ENCODE measurements around the gene HOXB7.

HOXB7 gene

DNA sequence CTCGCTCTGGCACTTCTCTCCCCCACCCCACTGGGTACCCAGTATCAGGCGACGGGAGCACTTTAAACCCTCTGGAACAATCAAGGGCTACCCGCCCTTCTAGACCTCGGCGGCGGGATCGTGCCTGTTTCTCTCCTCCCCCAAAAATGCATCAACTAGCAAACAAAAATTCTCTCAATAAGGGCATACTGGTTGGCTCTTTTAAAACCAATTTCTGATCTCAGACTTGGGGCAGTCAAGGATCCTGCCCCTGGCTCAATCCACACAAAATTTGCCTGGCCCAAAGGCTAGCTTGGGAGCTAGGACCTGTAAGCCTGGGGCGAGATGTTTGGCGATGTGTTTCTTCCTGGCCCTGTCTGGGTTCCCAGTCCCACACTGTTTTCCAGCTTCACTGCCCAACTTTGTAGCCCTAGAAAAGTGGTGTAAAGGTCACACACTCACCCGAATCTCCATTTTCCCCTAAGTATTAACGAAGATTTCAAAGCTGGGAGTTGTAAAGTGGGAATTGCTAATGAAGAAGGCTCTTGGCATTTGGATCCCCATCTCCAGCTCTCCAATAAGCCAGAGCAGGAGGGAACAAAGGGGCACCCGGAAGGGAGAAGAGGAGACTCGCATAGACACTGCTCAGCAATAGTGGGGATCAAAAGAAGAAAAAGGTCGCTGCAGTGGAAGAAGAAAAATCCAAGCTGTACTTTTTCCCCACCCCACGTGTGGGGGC lies 51.5 kb downstream of the HOXB7 start:
- CTCF ChIA-PET = interaction anchor here (1.1 to 1.3 kb wide), 2 partner anchors 12 to 59 kb away, joined by 4 to 10 read pairs; no protein-coding TSS in a partner anchor
- no peak for DNase-seq (ENCODE audit: extremely low spot score)
- TF ChIP-seq NFRKB (IDR thresholded peaks at IDR 0.05) (no peak), FOXM1 (IDR thresholded peaks at IDR 0.05; ENCODE audit: borderline replicate concordance) (no peak), FOXA1 (IDR thresholded peaks at IDR 0.05) (no peak), FOXK2 (IDR thresholded peaks at IDR 0.05) (no peak), ARNT (IDR thresholded peaks at IDR 0.05) (no peak), L3MBTL2 (conservative IDR thresholded peaks at IDR 0.05) (no peak), HDGF (IDR thresholded peaks at IDR 0.05; ENCODE audit: borderline replicate concordance) (no peak), SP1 (IDR thresholded peaks at IDR 0.05) (no peak), SUZ12 (IDR thresholded peaks at IDR 0.05) (no peak), ZNF384 (IDR thresholded peaks at IDR 0.05) (no peak), BHLHE40 (IDR thresholded peaks at IDR 0.05; ENCODE audit: borderline replicate concordance) (no peak), TARDBP (IDR thresholded peaks at IDR 0.05) (no peak), LEF1 (IDR thresholded peaks at IDR 0.05; ENCODE audit: borderline replicate concordance) (no peak), CTBP1 (IDR thresholded peaks at IDR 0.05; ENCODE audit: borderline replicate concordance) (no peak), ELF4 (IDR thresholded peaks at IDR 0.05) (no peak)
- TF ChIP-seq, protein P1, sequence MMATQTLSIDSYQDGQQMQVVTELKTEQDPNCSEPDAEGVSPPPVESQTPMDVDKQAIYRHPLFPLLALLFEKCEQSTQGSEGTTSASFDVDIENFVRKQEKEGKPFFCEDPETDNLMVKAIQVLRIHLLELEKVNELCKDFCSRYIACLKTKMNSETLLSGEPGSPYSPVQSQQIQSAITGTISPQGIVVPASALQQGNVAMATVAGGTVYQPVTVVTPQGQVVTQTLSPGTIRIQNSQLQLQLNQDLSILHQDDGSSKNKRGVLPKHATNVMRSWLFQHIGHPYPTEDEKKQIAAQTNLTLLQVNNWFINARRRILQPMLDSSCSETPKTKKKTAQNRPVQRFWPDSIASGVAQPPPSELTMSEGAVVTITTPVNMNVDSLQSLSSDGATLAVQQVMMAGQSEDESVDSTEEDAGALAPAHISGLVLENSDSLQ (IDR thresholded peaks at IDR 0.05) = no peak
- POLR2A ChIA-PET = interaction anchor here (1.0 kb wide), 1 partner anchor 10 kb away, joined by 3 read pairs; no protein-coding TSS in a partner anchor

DNA sequence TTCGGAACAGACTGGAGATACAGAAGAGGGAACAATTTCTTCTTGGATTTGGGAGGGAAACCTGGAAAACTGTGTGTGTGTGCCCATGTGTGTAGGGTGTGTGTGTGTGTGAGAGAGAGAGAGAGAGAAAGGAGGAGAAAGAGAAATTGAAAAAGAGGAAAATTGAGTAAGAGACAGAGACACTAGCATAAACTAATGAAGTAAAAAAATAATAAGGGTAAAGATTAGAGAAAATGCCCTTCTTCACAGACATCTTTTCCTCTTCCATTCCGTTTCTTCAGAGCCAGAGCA lies 52.0 kb downstream of the HOXB7 start:
- CTCF ChIA-PET = interaction anchor here (1.3 kb wide), 1 partner anchor 11 kb away, joined by 10 read pairs; no protein-coding TSS in a partner anchor
- DNase-seq (ENCODE audit: extremely low spot score) = no peak
- POLR2A ChIA-PET = no interaction called here
- TF ChIP-seq SP1 (IDR thresholded peaks at IDR 0.05) = no peak
- no peak for TF ChIP-seq FOXK2 (IDR thresholded peaks at IDR 0.05)
- TF ChIP-seq FOXM1 (IDR thresholded peaks at IDR 0.05; ENCODE audit: borderline replicate concordance) = no peak
- TF ChIP-seq TARDBP (IDR thresholded peaks at IDR 0.05) = no peak
- no peak for TF ChIP-seq ZNF384 (IDR thresholded peaks at IDR 0.05)
- TF ChIP-seq LEF1 (IDR thresholded peaks at IDR 0.05; ENCODE audit: borderline replicate concordance) = no peak
- no peak for TF ChIP-seq FOXA1 (IDR thresholded peaks at IDR 0.05)
- TF ChIP-seq HDGF (IDR thresholded peaks at IDR 0.05; ENCODE audit: borderline replicate concordance) = no peak
- TF ChIP-seq NFRKB (IDR thresholded peaks at IDR 0.05) = no peak
- no peak for TF ChIP-seq SUZ12 (IDR thresholded peaks at IDR 0.05)
- TF ChIP-seq L3MBTL2 (conservative IDR thresholded peaks at IDR 0.05) = no peak
- no peak for TF ChIP-seq ARNT (IDR thresholded peaks at IDR 0.05)

DNA sequence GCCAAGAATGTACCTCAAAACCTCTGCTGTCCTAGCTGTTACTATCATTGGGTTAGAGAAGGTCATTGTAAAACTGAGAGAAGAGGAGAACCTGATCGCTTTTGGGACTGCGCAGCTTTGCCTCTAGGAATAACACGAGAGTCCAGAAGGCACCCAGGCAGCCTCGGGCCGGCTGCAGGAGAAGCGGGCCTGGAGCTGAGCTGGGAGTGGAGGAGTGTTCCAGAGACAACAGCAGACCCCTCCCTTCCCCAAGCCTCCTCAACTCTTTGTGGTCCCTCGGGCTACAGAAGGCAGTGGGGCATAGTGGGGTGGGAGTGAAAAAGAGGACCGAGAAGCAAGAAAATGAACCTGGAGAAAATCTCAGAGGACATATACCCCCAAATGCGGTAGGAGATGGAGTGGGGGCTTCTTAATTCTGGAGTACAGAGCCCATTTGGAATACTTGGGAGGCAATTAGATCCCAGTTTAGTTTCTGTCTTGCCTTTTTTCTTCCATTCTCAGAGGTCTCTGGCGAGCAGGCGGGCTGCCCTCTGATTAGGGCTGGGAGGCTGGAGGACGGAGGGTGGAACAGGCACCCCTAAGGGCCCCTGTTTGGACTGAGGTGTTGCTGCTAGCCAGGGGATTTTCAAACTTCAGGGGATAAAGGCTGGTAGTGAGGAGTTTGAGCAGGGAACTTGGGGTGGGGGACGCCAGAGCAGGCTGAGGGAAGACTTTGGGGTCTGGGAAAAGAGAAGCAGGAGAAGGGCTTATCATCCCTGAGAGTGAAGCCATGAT lies 52.6 kb downstream of the HOXB7 start:
- no peak for TF ChIP-seq ARNT (IDR thresholded peaks at IDR 0.05)
- no peak for TF ChIP-seq SP1 (IDR thresholded peaks at IDR 0.05)
- no peak for TF ChIP-seq LEF1 (IDR thresholded peaks at IDR 0.05; ENCODE audit: borderline replicate concordance)
- no peak for TF ChIP-seq ELF4 (IDR thresholded peaks at IDR 0.05)
- TF ChIP-seq FOXM1 (IDR thresholded peaks at IDR 0.05; ENCODE audit: borderline replicate concordance) = no peak
- no peak for TF ChIP-seq NFRKB (IDR thresholded peaks at IDR 0.05)
- no peak for TF ChIP-seq BHLHE40 (IDR thresholded peaks at IDR 0.05; ENCODE audit: borderline replicate concordance)
- no peak for TF ChIP-seq HDGF (IDR thresholded peaks at IDR 0.05; ENCODE audit: borderline replicate concordance)
- no peak for TF ChIP-seq CTBP1 (IDR thresholded peaks at IDR 0.05; ENCODE audit: borderline replicate concordance)
- TF ChIP-seq, protein P1 (IDR thresholded peaks at IDR 0.05) = no peak
- CTCF ChIA-PET = interaction anchor here (0.6 kb wide), 2 partner anchors 10 to 28 kb away, joined by 3 to 4 read pairs; no protein-coding TSS in a partner anchor
- no peak for DNase-seq (ENCODE audit: extremely low spot score)
- POLR2A ChIA-PET = interaction anchor here (1.7 to 3.6 kb wide), 3 partner anchors 9 to 31 kb away, joined by 12 to 25 read pairs (median 19); partner anchors contain the start of gene HOXB3

Measured in HEK293T (cell line).